Measurements from ENCODE around the gene CD8B.
"Not testable (repeated sequence)": the region's sequence is repeated elsewhere in the genome, so short reads cannot be mapped to it uniquely, and the experiment has no call there.

Gene CD8B

GRCh38 chr2:86861628-86862379, at the start of gene CD8B:
TSS of gene CD8B (minus strand) at chr2:86861886. CDS start at chr2:86861865, 21 bp downstream.
- not testable (repeated sequence) for DNase-seq (ENCODE audit: low spot score)

GRCh38 chr2:86905868-86906267, 44.2 kb upstream of the CD8B start:
- not testable (repeated sequence) for DNase-seq (ENCODE audit: low spot score)

GRCh38 chr2:86900687-86901086, 39.0 kb upstream of the CD8B start:
- DNase-seq (ENCODE audit: low spot score), result not testable (repeated sequence)

- DNase-seq (ENCODE audit: low spot score), result not testable (repeated sequence)
Observed at GRCh38 chr2:86886026-86886425, 24.3 kb upstream of the CD8B start.

GRCh38 chr2:86882865-86883264, 21.2 kb upstream of the CD8B start:
- DNase-seq (ENCODE audit: low spot score), result not testable (repeated sequence)

- DNase-seq (ENCODE audit: low spot score), result not testable (repeated sequence)
Observed at GRCh38 chr2:86882118-86882665, 20.5 kb upstream of the CD8B start.

GRCh38 chr2:86878986-86879385, 17.3 kb upstream of the CD8B start:
- DNase-seq (ENCODE audit: low spot score), result not testable (repeated sequence)

- not testable (repeated sequence) for DNase-seq (ENCODE audit: low spot score)
Observed at GRCh38 chr2:86870941-86871340, 9.3 kb upstream of the CD8B start.

- DNase-seq (ENCODE audit: low spot score), result not testable (repeated sequence)
Observed at GRCh38 chr2:86868895-86869468, 7.3 kb upstream of the CD8B start.

- not testable (repeated sequence) for DNase-seq (ENCODE audit: low spot score)
Observed at GRCh38 chr2:86862380-86862703, 656 bp upstream of the CD8B start.

- DNase-seq (ENCODE audit: low spot score), result not testable (repeated sequence)
Observed at GRCh38 chr2:86861175-86861574, 511 bp downstream of the CD8B start.

GRCh38 chr2:86860573-86860972, 1.1 kb downstream of the CD8B start:
- DNase-seq (ENCODE audit: low spot score), result not testable (repeated sequence)

- DNase-seq (ENCODE audit: low spot score), result not testable (repeated sequence)
Observed at GRCh38 chr2:86857688-86858087, 4.0 kb downstream of the CD8B start.

GRCh38 chr2:86856498-86856897, 5.2 kb downstream of the CD8B start:
- DNase-seq (ENCODE audit: low spot score), result not testable (repeated sequence)

- not testable (repeated sequence) for DNase-seq (ENCODE audit: low spot score)
Observed at GRCh38 chr2:86855981-86856380, 5.7 kb downstream of the CD8B start.

- not testable (repeated sequence) for DNase-seq (ENCODE audit: low spot score)
Observed at GRCh38 chr2:86851581-86851980, 10.1 kb downstream of the CD8B start.

GRCh38 chr2:86842607-86843234, 19.0 kb downstream of the CD8B start:
- DNase-seq (ENCODE audit: low spot score), result not testable (repeated sequence)

- not testable (repeated sequence) for DNase-seq (ENCODE audit: low spot score)
Observed at GRCh38 chr2:86841330-86841729, 20.4 kb downstream of the CD8B start.

GRCh38 chr2:86839871-86840548, 21.7 kb downstream of the CD8B start:
- not testable (repeated sequence) for DNase-seq (ENCODE audit: low spot score)

GRCh38 chr2:86839455-86839854, 22.2 kb downstream of the CD8B start:
- not testable (repeated sequence) for DNase-seq (ENCODE audit: low spot score)

GRCh38 chr2:86837714-86838113, 24.0 kb downstream of the CD8B start:
- DNase-seq (ENCODE audit: low spot score), result not testable (repeated sequence)

All from GM20000 (cell line).